LNCaP clone FGC (cell line): Measurements from ENCODE around the gene RNF213.
A peak's percentile ranks its signal among the peaks of the same experiment; 100 is the strongest.

ENCODE experiments used
- DNase-seq: peaks from one replicate; pipeline ENCODE4 v3.0.0-alpha.2; 2011; ENCODE audit warnings: low read depth
- H3K4me3 ChIP-seq: 2 replicates; pipeline ENCODE4 v1.5.1; 2011; ENCODE audit warnings: mild to moderate bottlenecking, low read depth, low read length, control low read depth
- CTCF ChIP-seq: IDR thresholded peaks from 2 replicates; pipeline ENCODE4 v1.5.1; 2012; ENCODE audit warnings: mild to moderate bottlenecking; ENCODE audit not compliant: control insufficient read depth, insufficient read depth; ENCODE audit errors: extremely low read depth

RNF213 gene

GRCh38 chr17:80363518-80364090, 103.0 kb downstream of the RNF213 start:
- no peak for TF ChIP-seq CTCF
- no peak overlapping the region for H3K4me3 ChIP-seq
- no peak for DNase-seq

DNA sequence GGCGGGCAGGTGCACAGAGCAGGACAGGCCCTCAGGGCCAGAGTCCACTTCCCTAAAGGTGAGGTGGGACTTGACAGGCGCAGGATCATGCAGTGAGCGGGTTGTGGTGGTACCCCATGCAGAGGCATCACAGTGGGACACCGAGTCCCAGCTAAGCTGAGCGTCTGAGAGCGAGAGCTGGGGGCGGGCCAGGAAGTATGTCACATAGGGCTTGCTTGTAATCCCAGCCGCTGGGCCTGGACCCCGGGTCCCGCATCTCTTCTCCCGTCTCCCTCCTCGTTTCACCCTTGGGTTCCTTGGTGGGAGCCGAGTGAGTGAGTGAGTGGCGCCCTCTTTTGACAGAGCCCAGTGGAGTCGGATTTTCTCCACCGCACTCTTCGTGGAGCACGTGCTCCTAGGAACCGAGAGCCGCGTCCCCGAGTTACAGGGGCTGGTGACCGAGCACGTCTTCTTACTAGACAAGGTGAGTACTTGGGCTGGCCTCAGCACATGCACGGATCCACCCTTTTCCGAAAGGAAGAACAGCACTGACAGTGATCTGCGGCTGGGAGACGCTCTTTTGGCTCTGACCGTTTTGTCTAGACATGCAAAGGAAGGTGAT, 103.5 kb downstream of the RNF213 start:
- no peak for DNase-seq
- H3K4me3 ChIP-seq, result no peak overlapping the region
- TF ChIP-seq CTCF, result peak; percentile 42

- no peak overlapping the region for H3K4me3 ChIP-seq
- DNase-seq, result no peak
- no peak for TF ChIP-seq CTCF
These were observed 104.6 kb downstream of the RNF213 start for GRCh38 chr17:80365001-80365965.

GRCh38 chr17:80365983-80366382, 105.3 kb downstream of the RNF213 start:
- TF ChIP-seq CTCF, result no peak
- H3K4me3 ChIP-seq, result no peak overlapping the region
- DNase-seq, result no peak

DNA sequence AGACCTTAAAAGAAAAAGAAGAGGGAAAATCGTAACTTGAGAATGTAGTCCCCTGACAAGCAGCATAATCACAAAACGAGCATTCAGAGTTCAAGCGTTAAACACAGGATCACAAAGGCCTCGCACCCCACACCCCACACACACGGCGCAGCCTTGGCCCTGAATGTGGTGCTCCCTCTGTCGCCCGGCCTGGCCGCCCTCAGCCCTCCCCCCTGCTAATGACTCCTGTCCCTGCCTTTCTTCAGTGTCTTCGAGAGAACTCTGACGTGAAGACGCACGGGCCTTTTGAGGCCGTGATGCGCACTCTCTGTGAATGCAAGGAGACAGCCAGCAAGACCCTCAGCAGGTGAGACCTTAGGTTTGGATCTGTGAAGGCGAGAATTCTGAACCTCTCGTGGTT, 106.9 kb downstream of the RNF213 start:
- TF ChIP-seq CTCF, result no peak
- DNase-seq, result no peak

DNA sequence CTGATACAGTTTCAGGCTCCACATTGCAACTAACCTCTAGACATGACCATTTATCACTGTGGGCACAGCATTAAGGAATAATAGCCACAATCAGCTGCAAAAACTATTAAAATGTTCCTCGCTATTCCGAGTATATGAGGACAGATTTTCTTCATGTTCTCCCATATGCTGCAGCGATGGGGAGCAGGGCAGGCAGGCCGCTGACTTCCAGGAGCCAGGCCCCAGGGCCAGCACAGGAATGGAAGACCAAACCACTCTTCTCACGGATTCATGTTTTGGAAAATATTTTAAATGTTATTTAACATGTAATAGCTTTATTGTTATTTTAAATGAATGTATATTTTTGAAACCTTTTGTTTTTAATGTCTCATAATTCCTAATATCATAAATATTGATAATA, 110.5 kb downstream of the RNF213 start:
- no peak for TF ChIP-seq CTCF
- H3K4me3 ChIP-seq, result no peak overlapping the region
- no peak for DNase-seq

More for the DNA sequence above, 106.9 kb downstream of the RNF213 start:
- no peak overlapping the region for H3K4me3 ChIP-seq
